ENCODE results near the gene PSKH1.
"Not testable (repeated sequence)": the region's sequence is repeated elsewhere in the genome, so short reads cannot be mapped to it uniquely, and the experiment has no call there.

Gene PSKH1

DNA sequence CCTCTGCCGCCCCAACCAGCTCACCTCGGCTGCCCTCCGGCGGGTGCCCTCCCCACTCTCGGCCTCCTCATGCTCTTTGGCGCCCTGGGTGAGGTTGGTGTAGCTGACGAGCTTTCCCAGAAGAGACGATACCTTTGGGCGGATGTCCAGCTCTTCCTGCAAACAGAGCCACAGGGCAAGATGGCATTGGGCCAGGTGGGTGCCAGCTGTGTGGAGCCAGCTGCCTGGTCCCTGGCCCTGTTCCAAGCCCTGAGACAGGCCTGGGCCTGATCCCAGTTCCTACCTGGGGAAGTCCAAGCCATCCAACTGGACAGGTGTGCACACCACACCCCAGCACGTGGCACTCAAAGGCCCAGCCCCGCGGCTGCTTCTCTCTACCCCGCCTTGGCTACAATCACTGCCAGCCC lies 68.5 kb downstream of the PSKH1 start:
- no peak for DNase-seq (ENCODE audit: low spot score)

DNA sequence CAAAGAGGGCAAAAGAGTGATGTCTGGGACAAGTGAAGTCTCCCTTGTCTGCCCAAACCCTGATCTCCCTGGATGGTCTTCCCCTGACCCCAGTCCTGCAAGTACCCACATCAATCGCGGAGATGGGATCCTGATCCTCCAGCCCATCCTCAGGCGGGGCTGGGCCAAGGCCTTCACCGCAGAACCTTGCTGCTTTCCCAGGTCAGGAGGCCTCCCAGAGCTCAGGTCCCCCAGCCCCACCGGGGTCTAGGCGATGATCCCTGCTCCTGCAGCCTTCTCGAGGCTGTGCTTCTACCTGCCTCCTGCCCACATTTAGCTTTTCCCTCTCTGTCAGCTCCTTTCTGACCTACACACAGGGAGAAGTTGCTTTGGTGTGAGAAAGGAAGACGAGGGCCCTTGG lies 69.1 kb downstream of the PSKH1 start:
- DNase-seq (ENCODE audit: low spot score), result no peak

DNA sequence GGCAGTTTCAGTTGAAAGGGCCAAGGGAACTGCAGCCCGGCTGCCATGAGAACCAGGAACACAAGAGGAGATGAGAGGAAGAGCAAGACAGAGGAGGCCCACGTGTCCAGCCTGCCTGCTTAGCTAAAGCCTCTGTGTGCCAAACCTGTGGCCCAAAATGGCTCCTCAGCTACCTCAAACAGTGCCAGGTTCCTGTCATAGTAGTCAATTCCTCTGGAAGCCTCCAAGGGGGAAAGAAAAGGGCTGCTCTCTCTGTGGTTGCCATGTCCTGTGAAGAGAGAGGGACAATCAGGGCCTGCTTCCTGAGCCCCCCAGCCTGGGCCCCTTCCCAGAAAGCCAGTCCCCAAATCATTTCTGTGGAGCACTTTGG lies 70.2 kb downstream of the PSKH1 start:
- no peak for DNase-seq (ENCODE audit: low spot score)

DNA sequence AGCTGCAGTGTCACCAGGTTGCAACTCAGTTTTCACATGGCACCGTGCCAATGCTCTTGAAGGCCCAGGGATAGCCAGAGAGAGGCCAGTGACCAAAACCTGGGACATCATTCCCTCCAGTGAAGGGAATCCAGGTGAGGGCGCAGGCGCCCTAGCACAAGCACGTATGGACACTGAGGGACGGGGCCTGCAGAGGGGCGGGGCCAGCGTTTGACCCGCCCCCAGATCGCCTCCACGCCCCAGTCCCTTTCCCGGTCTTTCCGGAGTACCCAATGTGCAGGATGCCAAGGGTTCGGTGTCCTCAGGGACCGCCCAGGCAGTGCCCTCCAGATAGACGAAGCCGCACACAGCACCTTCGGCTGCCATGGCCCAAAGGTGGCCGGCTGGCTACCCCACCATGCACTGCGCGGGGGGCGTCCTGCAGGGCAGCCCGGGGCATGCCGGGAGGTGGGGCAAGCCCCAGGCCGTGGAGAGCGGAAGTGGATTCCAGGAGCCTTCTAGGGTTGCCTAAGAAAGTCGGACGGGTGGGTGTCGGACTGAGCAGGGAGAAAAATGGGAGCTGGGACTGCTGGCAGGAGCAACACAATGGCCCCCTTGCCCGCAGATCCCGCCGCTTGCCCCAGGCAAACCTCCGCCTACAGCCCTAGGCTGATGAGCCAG lies 70.7 kb downstream of the PSKH1 start:
- no peak for DNase-seq (ENCODE audit: low spot score)

DNA sequence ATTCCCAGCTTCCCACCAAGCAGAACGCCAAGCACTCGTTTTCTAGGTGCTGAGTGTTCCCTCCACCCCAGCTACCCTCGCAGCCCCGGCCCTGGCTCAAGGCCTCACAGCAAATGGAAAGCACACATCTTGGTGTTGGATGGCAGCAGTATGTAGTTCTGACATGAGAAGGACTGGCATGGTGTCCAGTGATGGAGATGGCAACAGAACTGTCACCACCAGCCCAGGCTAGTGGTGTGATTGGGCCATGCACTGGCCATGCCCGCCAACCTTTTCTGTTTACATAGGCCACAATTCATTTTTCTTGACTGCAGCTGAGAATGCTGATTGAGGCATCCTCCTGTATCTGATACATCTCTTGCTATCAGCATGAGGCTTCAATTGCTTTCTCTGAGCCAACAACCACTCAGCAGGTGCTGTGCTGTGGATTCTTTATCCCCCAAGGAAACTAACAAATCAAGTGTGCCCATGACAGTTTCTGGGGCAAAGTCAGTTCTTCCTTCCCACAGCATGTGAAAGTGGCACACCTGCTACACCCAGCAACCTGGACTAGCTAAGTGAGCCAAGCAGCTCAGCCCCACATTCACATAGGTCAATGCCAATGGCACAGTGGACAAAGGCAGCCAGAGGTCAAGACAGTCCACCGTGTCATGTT lies 71.5 kb downstream of the PSKH1 start:
- no peak for DNase-seq (ENCODE audit: low spot score)

DNA sequence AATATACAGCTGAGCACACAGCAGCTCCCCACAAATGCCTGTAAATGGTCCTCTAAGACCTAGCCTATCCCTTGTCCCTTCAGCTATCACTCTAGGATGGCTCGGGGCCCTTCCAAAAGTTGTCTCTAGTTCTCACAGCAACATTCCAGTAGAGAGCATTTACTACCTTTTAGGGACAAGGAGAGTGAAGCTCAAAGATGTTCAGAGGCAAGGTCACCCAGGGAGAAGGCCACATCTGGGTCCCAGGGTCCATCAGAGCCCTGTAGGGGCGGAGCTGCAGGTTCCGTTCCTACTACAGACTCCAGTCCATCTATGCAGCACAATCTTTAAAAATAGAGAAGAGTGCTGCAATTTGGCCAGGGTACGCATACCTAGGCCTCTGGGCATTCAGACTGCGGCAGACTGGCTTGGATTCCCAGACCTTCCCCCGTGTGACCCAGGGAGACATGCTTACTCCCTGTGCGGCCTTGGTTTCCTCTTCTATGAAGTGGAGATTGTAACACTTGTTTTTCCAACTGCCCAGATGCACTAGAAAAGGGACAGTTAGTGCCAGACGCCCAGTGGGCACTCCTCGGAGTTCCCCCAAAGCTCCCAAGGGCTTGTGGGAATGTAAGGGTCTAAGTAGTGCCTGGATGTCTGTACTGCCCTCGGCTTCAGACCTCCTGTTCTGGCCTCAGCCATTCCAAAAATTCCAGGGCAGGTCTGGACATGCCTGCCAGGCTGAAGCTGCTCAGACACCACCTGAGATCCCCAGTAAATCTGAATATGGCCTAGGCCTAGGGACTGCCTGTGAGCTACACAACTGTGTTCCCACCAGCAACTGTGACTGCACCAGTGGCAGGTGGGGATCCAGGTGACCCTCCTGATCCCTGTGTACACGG lies 72.9 kb downstream of the PSKH1 start:
- no peak for DNase-seq (ENCODE audit: low spot score)

DNA sequence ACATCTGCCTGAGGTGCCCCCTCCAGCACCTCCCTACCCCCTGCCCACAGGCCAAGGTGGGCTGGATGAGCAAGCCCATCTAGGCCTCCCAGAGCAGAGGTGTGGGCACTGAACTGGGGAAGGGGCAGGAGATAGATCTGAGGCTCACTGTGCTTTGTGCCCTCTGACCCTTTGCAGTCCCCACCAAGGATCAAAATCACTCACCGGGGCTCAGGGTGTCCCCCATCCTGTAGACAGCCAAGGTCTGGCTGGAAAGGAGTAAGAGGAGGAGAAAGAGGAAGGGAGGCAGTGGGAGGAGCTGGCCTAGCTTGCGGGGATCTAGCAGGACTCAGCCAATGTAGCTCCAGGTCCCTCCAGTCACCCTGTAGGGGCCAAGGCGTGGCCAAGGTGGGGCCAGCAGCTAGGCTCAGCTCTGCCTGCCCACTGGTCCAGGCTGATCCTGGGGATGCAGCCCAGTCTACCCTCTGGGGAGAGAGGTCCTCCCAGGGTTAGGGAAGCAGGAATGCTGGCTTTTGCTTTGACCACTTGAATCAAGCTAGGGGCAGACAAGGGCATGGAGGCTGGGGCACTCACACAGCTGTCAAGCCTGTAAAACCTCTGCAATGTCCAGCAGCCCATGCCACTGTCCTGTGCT lies 73.6 kb downstream of the PSKH1 start:
- DNase-seq (ENCODE audit: low spot score), result no peak

DNA sequence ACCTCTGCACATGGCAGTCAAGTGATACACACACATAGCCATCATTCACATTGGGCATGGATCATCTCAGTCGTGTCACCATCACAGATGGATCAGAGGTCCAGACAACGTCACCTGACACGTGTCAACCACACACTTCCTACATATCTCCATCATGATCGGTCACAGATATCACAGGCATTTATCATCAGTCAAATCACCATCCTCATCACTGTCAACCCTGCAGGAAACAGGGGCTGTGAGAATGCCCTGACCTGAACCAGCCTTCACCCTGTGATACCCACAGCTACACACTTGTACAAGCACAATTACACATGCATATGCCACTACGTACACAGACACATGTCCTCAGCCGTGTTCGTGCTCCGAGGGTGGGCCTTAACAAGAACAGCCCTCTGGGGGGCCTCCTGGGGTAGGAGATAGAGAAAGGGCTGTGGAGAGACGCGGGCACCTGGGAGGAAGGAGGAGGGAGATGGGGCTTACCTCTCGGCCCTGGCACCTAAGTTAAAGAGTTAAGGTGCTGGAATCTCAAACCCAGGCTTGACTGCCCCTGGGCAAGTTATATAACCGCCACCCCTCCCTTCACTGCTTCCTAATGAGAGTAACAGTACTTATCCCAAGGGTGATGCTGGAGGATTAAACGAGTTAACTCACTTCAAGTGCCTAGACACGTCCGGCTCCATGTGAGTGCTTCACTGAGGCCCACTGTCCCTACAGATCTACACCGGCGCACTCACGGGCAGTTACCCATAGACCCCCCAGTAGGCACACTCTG lies 74.3 kb downstream of the PSKH1 start:
- no peak for DNase-seq (ENCODE audit: low spot score)

DNA sequence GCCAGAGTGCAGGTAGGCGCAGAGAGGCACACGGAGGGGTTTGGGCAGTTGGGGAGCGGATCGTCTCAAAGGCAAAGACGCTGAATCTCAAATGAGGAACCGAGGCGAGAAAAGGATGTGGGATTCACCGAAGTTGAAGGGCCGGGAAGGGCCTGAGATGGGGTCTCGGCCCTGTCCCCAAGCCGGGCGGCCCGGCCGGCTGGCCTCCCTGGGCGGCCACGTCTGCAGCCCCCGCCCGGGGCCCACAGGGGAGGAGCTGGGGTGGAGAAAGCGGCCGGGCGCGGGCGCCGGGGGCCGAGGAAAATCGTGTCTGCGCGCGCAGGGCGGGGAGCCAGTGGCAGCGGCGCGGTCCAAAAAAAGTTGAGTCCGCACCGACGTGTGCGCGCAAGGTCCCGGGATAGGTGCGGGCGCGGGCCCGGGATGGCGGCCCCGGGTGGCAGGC lies 74.9 kb downstream of the PSKH1 start:
- no peak for DNase-seq (ENCODE audit: low spot score)

DNA sequence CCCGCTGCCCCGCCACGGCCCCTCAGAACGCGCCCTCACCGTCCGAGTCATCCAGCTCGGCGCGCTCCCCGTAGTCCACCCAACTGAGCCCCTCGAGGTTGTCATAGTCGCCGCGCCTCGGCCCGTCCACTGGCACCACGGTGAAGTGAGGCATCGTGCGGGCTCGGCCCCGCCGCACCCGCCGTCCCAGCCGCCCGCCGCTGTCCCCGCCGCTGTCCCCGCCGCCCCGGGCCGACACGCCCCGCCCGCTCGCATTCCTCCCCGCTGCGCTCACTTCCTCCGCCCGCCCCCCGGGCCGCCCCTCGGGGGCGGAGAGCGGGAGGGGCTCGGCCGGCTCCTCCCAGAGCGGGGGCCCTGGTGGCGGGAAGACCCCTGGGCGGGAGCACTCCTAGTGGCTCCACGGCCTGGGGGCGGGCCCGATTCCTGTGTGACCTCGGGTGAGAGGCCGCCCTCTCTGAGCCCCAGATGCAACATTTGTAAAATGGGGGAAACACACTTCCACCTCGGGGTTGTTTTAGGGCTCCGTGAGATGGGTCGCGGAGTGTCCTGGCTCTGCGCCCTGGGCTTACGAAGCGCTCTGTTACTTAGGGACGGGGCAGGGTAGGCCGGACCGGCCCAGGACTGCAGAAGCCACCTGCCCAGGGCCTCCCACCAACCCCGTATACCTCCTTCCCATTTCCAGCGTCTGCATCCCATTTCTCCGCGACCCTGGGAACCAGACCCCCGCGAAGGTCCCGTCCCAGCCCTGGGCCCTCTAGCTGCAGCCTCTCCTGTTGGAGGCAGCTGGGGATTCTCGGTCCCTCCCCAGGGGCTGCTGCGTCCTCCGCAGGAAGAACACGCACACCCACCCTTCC lies 75.6 kb downstream of the PSKH1 start, which contains the start of gene SLC12A4:
Gene SLC12A4, minus strand, starts transcription at position 238 of the 854 bp plus-strand sequence. Its CDS starts 84 bp downstream, at position 154.
- DNase-seq (ENCODE audit: low spot score), result peak; percentile 67

DNA sequence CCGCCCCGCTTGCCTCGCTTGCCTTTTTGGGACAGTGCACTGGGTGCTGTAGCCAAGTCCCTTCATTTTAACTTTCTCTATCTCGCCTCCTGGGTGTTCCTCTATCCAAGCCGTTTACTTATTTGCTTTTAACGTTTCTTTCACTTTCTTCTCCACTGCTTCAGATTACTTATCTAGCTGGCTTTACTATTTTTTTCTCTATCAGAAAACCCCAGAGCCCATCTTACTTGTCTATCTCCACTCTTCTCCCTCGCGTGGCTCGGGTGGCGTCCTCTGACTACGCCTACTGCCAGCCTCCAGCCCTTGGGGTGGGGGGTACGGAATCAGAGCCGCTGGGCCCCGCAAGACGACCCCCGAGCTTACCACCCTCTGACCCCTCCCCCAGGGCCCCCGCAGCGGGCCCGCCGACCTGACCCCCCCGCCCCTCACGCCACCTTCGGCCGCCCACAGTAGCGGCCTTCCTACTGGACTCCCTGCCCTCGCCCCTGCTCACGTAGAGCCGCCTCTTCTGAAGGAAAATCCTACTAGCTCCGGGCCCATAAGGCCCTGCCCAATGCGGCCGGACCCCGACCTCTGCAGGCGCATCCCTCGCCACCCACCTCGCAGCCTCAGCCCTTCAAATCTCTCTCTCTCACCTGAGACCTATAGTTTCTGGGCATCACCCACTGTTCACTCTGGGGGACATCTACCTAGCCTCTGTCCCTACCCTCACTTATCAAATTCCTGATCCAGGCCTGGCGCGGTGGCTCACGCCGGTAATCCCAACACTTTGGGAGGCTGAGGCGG lies 76.4 kb downstream of the PSKH1 start:
- DNase-seq (ENCODE audit: low spot score), result peak; percentile 29

DNA sequence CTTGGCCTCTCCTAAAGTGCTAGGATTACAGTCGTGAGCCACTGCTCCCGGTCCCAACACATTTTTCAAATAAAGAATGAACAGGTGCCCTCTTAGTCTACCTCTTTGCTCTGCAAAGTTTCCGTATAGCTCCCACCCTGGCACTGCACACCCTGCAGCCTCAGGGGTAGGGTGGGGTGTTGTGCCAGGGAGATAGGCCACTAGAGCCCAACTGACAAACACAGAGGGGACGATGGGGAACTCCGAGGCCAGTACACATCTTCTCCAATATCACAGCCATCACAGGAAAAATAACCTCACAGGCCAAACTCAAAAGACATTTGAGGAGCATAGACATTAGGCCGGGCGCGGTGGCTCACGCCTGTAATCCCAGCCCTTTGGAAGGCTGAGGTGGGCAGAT lies 78.1 kb downstream of the PSKH1 start:
- DNase-seq (ENCODE audit: low spot score), result no peak

DNA sequence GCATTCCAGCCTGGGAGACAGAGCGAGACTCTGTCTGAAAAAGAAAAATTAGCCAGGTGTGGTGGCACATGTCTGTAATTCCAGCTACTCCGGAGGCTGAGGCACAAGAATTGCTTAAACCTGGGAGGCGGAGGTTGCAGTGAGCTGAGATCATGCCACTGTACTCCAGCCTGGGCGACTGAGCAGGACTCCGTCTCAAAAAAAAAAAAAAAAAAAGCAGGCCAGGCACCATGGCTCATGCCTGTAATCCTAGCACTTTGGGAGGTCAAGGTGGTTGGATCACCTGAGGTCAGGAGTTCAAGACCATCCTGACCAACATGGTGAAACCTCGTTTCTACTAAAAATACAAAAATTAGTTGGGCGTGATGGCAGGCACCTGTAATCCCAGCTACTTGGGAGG lies 79.2 kb downstream of the PSKH1 start:
- DNase-seq (ENCODE audit: low spot score), result not testable (repeated sequence)

DNA sequence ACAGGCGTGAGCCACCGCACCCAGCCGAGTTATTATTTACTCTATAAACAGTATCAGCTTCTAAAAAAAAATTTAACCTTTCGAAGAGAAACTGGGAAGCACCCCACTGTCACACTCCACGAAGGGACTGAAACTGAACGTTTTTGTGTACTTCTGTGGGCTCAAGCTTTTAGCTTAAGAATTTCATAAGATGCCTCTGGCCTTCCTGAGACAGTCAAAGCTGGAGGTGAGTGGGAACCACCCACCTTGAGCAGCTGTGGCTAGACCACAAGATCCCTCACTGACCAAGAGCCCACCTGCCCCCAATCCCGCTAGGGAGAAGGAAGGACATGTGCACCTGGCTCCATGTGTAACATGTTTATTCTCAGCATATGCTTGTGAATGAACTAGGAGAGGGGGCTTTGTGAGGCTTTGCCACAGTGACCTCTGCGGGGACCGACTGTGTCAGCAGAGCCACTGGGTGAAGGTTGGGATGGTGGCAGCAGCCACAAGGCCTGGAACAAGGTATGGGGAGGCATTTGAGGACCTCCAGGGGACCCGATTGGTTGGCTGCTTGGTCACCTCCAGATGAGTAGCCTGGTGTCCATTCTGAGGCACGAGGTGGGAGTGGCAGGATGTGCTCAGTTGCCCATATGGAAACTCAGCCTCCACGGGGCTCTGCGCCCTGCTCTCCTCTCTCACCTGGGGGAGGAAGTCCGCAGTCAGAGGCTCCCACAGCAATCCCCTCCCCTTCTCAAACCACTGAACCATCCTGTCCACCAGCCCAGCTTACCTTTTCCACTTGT lies 82.5 kb downstream of the PSKH1 start:
- DNase-seq (ENCODE audit: low spot score), result no peak

DNA sequence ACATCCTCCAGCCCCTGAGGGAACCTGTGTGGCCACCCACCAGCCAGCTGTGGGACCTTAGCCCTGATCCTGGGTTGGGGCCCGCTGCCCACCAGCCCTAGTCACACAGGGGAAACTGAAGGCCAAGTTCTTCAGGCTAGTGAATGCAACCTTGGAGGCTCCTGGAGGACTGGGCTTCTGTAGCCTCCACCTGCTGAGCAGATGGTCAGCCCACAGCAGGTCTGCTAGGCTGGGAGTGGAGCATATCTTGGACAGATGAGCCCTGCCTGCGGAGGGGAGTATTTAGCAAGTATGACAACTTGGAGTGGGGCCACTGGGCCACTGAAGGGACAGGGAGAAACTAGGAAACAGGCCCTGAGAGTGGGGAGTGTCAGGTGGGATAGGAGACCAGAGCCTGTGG lies 83.2 kb downstream of the PSKH1 start:
- no peak for DNase-seq (ENCODE audit: low spot score)

DNA sequence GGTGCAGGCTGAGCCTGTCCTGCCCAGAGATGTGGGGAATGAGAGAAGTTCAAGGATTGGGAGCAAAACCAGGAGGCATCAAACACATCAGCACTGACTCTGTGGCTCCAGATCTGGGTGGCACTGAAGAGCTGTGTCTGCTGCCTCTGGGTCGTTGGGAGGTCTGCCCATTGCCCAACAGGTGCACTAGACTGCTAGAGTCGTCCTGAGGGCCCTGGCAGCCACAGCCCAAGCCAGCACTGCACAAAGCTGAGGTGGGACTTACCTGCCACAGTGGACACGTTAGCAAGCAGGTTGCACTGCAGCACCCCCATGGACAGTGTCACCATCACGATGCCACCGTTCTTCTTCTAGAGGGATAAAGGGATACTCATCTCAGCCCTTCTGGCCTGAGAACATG lies 84.0 kb downstream of the PSKH1 start:
- DNase-seq (ENCODE audit: low spot score), result no peak

DNA sequence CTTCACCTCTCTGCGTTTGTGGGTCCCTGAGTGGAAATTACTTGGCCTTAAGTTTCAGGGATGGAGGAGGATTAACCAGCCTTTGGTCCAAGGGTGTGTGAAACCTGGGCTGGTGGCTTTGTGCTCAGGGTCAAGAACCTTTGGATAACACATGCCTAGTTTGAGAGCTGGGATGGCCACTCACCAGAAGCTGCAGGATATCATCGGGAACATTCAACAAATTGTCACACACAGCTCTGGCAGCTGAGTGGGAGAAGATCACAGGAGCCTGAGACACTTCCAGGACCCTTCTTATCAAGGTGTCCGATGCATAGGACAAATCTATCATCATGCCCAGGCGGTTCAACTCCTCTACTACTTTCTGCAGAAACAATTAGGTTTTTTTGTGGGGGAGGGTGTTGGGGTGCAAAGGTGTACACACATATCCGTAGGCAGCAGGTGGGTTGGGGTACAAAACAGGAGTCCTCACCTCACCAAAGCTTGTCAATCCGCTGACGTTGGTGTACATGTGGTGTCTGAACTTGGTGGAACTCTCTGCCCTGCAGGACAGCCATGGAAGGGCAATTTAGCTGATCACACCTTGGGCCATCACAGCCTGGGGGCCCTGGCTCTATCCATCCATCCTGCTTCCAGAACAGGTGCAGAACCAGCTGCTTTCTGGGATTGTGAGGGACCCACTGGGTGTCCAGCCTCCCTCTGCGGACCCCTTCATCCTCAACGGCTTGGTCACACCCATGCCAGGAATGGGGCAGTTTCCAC lies 84.6 kb downstream of the PSKH1 start:
- DNase-seq (ENCODE audit: low spot score), result no peak
